ENCODE data around the gene F3. TPM values are rescaled to one million over a fixed set of nuclear protein-coding genes. Genes with fewer than 3 reads are reported as not detected.
A peak's percentile ranks its signal among the peaks of the same experiment; 100 is the strongest.

The F3 gene
- total and polyA plus RNA-seq, 5 donors from 2014 or later: not detected

- no peak overlapping the region for H3K4me3 Mint-ChIP-seq
- no peak for ATAC-seq (ENCODE audit: low read depth in 2 of 2)
Observed at GRCh38 chr1:94550800-94551241, 9.3 kb upstream of the F3 start.

GRCh38 chr1:94550396-94550795, 8.8 kb upstream of the F3 start:
- Mint-ChIP-seq H3K4me1 (no peaks in the 10 kb centered on the region), H3K9me3 (peaks cover 0 to 2% (median 0%) of the 10 kb centered on the region in 7 donors), H3K27ac (no peak overlapping the region), H3K36me3 (no peaks in the 10 kb centered on the region), H3K27me3 (peaks cover 20% of the 10 kb centered on the region), H3K4me3 (no peak overlapping the region)
- ATAC-seq (ENCODE audit: low read depth in 2 of 2): no peak
- peaks cover 5% of the 10 kb centered on the region for H3K27me3 ChIP-seq (ENCODE audit: control insufficient read depth, insufficient read depth, low read length)
- H3K9me3 ChIP-seq (ENCODE audit: control insufficient read depth in 2 of 2, low read length in 2 of 2): no peaks in the 10 kb centered on the region
- no peak overlapping the region for H3K4me3 ChIP-seq (ENCODE audit: low read depth, low read length)
- H3K36me3 ChIP-seq (ENCODE audit: control insufficient read depth, insufficient read depth, low read length): no peaks in the 10 kb centered on the region
- H3K27ac ChIP-seq (ENCODE audit: insufficient read depth, low read length, poor library complexity, severe bottlenecking): no peak overlapping the region
- no peaks in the 10 kb centered on the region for H3K4me1 ChIP-seq (ENCODE audit: control insufficient read depth, insufficient read depth, low read length, poor library complexity, severe bottlenecking)
- DNase-seq: no peak

More at GRCh38 chr1:94550800-94551241, 9.3 kb upstream of the F3 start:
- Mint-ChIP-seq H3K36me3 (no peaks in the 10 kb centered on the region), H3K27ac (no peak overlapping the region), H3K4me1 (no peaks in the 10 kb centered on the region), H3K27me3 (peaks cover 20% of the 10 kb centered on the region), H3K9me3 (peaks cover 0 to 2% (median 0%) of the 10 kb centered on the region in 7 donors)
- Histone ChIP-seq H3K36me3 (ENCODE audit: control insufficient read depth, insufficient read depth, low read length) (no peaks in the 10 kb centered on the region), H3K4me3 (ENCODE audit: low read depth, low read length) (no peak overlapping the region), H3K9me3 (ENCODE audit: control insufficient read depth in 2 of 2, low read length in 2 of 2) (no peaks in the 10 kb centered on the region), H3K27ac (ENCODE audit: insufficient read depth, low read length, poor library complexity, severe bottlenecking) (no peak overlapping the region), H3K4me1 (ENCODE audit: control insufficient read depth, insufficient read depth, low read length, poor library complexity, severe bottlenecking) (no peaks in the 10 kb centered on the region), H3K27me3 (ENCODE audit: control insufficient read depth, insufficient read depth, low read length) (peaks cover 5% of the 10 kb centered on the region)
- no peak for DNase-seq

GRCh38 chr1:94549706-94550105, 8.1 kb upstream of the F3 start:
- H3K27ac ChIP-seq (ENCODE audit: insufficient read depth, low read length, poor library complexity, severe bottlenecking): no peak overlapping the region
- H3K9me3 ChIP-seq (ENCODE audit: control insufficient read depth in 2 of 2, low read length in 2 of 2): no peaks in the 10 kb centered on the region
- peaks cover 6% of the 10 kb centered on the region for H3K27me3 ChIP-seq (ENCODE audit: control insufficient read depth, insufficient read depth, low read length)
- Mint-ChIP-seq H3K27ac (no peak overlapping the region), H3K27me3 (peaks cover 26% of the 10 kb centered on the region), H3K9me3 (peaks cover 0 to 2% (median 0%) of the 10 kb centered on the region in 7 donors), H3K4me3 (no peak overlapping the region), H3K4me1 (no peaks in the 10 kb centered on the region), H3K36me3 (no peaks in the 10 kb centered on the region)
- DNase-seq (no peak), ATAC-seq (ENCODE audit: low read depth in 2 of 2) (no peak)
- no peaks in the 10 kb centered on the region for H3K4me1 ChIP-seq (ENCODE audit: control insufficient read depth, insufficient read depth, low read length, poor library complexity, severe bottlenecking)
- no peaks in the 10 kb centered on the region for H3K36me3 ChIP-seq (ENCODE audit: control insufficient read depth, insufficient read depth, low read length)
- H3K4me3 ChIP-seq (ENCODE audit: low read depth, low read length): no peak overlapping the region

DNA sequence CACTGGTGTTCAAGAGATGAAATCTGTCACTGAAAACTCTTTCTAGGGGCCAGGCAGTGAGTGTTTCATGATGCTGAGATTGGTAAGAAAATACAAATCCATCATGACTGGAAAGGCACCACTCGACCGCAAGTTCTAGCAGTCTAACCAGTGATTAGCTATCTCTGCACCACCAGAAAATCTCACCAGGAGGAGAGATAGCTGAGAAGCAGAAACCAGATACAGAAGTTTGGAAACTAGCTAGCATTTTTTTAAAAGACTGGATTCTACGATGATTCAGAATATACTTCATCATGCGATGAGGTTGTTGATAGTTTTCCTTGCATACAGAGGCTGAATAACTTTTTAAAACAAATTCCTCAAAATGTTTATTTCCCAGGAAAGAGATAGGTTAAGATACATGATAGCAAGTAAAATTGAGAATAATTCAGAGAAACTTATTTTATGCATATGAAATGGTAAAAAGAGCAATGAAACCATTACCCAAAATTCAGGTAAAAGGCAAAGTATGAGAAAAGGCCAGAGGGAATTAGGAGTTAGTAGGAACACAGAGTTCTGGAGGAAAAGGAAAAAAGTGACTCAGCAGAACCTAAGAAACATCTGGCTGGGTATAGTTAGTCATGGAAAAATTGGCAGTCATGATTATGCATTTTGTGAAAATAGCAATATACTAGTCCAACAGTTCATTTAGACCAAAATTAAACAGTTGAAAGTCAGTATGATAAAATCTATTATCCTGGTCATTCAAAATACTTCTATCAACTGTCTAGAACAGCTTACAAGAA, 3.3 kb upstream of the F3 start:
- peaks cover 0 to 5% (median 0%) of the 10 kb centered on the region in 7 donors for H3K9me3 Mint-ChIP-seq
- ATAC-seq (ENCODE audit: low read depth in 2 of 2): no peak
- Histone ChIP-seq H3K27me3 (ENCODE audit: control insufficient read depth, insufficient read depth, low read length) (peaks cover 33% of the 10 kb centered on the region), H3K4me1 (ENCODE audit: control insufficient read depth, insufficient read depth, low read length, poor library complexity, severe bottlenecking) (peaks cover 5% of the 10 kb centered on the region), H3K4me3 (ENCODE audit: low read depth, low read length) (no peak overlapping the region), H3K9me3 (ENCODE audit: control insufficient read depth in 2 of 2, low read length in 2 of 2) (no peaks in the 10 kb centered on the region), H3K27ac (ENCODE audit: insufficient read depth, low read length, poor library complexity, severe bottlenecking) (no peak overlapping the region), H3K36me3 (ENCODE audit: control insufficient read depth, insufficient read depth, low read length) (no peaks in the 10 kb centered on the region)
- no peaks in the 10 kb centered on the region for H3K36me3 Mint-ChIP-seq
- peaks cover 59% of the 10 kb centered on the region for H3K27me3 Mint-ChIP-seq
- no peak for DNase-seq
- no peak overlapping the region for H3K27ac Mint-ChIP-seq
- no peak overlapping the region for H3K4me3 Mint-ChIP-seq
- H3K4me1 Mint-ChIP-seq: peaks cover 4 to 24% (median 6%) of the 10 kb centered on the region in 4 donors

DNA sequence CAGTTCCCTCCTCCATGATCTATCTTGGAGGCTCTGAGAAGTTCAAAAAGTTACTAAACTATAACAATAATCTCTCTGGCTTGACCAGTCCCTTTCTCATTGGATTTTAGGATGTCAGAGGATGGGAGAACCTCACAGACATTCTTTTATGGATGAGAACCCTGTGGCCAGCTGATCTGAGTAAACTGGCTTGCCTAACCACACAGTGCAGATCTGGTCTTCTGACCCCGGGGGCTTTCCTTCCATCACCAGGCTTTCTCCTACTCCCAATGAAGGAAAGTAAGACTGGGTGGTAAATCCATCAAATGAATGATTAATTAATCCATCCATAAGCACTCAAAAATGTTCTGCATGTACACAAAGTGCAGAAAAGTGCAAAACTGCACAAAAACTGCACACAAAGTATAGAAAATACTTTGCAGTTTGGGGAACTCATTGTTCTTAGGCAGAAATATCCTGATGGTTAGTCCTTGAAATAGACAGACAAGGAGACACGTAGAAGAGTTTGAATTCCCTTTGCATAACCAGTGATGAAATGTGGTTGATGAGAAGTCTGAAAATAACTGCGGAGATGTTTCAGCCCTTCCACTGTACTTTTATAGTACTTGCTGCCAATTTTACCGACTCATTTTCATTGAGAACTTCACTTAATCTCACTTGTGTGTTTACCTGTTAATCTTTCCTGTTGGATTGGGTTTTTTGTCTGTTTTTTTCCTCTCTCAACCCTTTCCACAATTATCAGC, 2.5 kb upstream of the F3 start:
- ATAC-seq (ENCODE audit: low read depth in 2 of 2) (no peak), DNase-seq (no peak)
- no peaks in the 10 kb centered on the region for H3K36me3 Mint-ChIP-seq
- H3K9me3 Mint-ChIP-seq: peaks cover 0 to 5% (median 0%) of the 10 kb centered on the region in 7 donors
- no peak overlapping the region for H3K27ac Mint-ChIP-seq
- no peak overlapping the region for H3K4me3 Mint-ChIP-seq
- H3K36me3 ChIP-seq (ENCODE audit: control insufficient read depth, insufficient read depth, low read length): no peaks in the 10 kb centered on the region
- no peak overlapping the region for H3K27ac ChIP-seq (ENCODE audit: insufficient read depth, low read length, poor library complexity, severe bottlenecking)
- peaks cover 41% of the 10 kb centered on the region for H3K27me3 ChIP-seq (ENCODE audit: control insufficient read depth, insufficient read depth, low read length)
- H3K4me1 ChIP-seq (ENCODE audit: control insufficient read depth, insufficient read depth, low read length, poor library complexity, severe bottlenecking): peaks cover 5% of the 10 kb centered on the region
- H3K27me3 Mint-ChIP-seq: peaks cover 67% of the 10 kb centered on the region
- no peaks in the 10 kb centered on the region for H3K9me3 ChIP-seq (ENCODE audit: control insufficient read depth in 2 of 2, low read length in 2 of 2)
- H3K4me1 Mint-ChIP-seq: peaks cover 4 to 25% (median 6%) of the 10 kb centered on the region in 4 donors
- H3K4me3 ChIP-seq (ENCODE audit: low read depth, low read length): no peak overlapping the region

- Histone ChIP-seq H3K4me1 (ENCODE audit: control insufficient read depth, insufficient read depth, low read length, poor library complexity, severe bottlenecking) (peaks cover 5% of the 10 kb centered on the region), H3K9me3 (ENCODE audit: control insufficient read depth in 2 of 2, low read length in 2 of 2) (no peaks in the 10 kb centered on the region), H3K36me3 (ENCODE audit: control insufficient read depth, insufficient read depth, low read length) (no peaks in the 10 kb centered on the region), H3K4me3 (ENCODE audit: low read depth, low read length) (no peak overlapping the region), H3K27me3 (ENCODE audit: control insufficient read depth, insufficient read depth, low read length) (peaks cover 44% of the 10 kb centered on the region), H3K27ac (ENCODE audit: insufficient read depth, low read length, poor library complexity, severe bottlenecking) (no peak overlapping the region)
- Mint-ChIP-seq H3K36me3 (no peaks in the 10 kb centered on the region), H3K4me1 (peaks cover 4 to 25% (median 6%) of the 10 kb centered on the region in 4 donors), H3K27me3 (peaks cover 68% of the 10 kb centered on the region), H3K27ac (no peak overlapping the region), H3K9me3 (peaks cover 0 to 5% (median 0%) of the 10 kb centered on the region in 7 donors), H3K4me3 (peak overlapping the region in 1 of 4 donors; percentile 25)
- DNase-seq (peak in 1 of 3 donors; percentile 6), ATAC-seq (ENCODE audit: low read depth in 2 of 2) (no peak)
Observed at GRCh38 chr1:94543001-94543400, 1.4 kb upstream of the F3 start.

DNA sequence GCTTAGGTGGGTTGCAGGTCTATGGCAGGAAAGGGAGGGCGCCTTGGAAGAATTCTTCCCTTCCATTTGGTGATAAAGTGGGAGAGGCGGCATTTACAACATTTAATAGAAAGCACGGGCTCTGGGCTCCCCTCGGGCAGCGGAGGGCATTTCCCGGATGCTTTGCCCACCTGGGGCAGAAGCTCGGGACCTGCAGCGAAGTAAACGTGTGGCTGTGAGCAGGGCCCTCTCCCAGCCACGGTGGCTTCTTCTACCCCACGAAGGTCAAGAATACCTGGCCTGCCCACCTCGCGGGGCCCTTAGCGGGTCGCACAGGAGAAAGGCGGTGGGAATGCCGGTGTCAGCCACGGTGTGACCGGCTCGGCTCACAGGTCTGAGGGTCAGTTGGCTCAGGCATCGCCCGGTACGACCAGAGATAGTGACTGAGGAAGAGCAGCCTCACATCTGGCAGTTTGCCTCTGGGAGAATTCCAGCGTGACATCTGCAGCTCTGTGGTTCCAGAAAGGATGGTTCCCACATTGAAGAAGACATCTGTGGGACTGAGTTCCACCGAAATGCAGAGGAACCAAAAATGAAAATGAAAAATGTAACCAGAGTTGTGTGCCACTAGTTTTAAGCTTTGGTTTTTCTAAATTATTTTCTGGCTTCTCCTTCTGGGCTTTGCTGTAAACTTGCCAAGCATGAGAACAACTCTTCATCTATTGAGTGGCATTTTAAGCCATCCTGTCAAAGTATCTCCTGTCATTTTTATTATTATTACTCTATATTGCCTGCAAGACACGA, 720 bp upstream of the F3 start:
- Mint-ChIP-seq H3K27ac (no peak overlapping the region), H3K9me3 (peaks cover 0 to 5% (median 0%) of the 10 kb centered on the region in 7 donors), H3K4me1 (peaks cover 4 to 25% (median 6%) of the 10 kb centered on the region in 4 donors), H3K27me3 (peaks cover 67% of the 10 kb centered on the region), H3K36me3 (no peaks in the 10 kb centered on the region), H3K4me3 (peak overlapping the region in 3 of 4 donors; percentile 60 to 69 (median 68))
- no peaks in the 10 kb centered on the region for H3K9me3 ChIP-seq (ENCODE audit: control insufficient read depth in 2 of 2, low read length in 2 of 2)
- H3K36me3 ChIP-seq (ENCODE audit: control insufficient read depth, insufficient read depth, low read length): no peaks in the 10 kb centered on the region
- peaks cover 5% of the 10 kb centered on the region for H3K4me1 ChIP-seq (ENCODE audit: control insufficient read depth, insufficient read depth, low read length, poor library complexity, severe bottlenecking)
- H3K27me3 ChIP-seq (ENCODE audit: control insufficient read depth, insufficient read depth, low read length): peaks cover 45% of the 10 kb centered on the region
- H3K4me3 ChIP-seq (ENCODE audit: low read depth, low read length): no peak overlapping the region
- ATAC-seq (ENCODE audit: low read depth in 2 of 2): no peak
- DNase-seq: no peak
- H3K27ac ChIP-seq (ENCODE audit: insufficient read depth, low read length, poor library complexity, severe bottlenecking): no peak overlapping the region
